SK-N-MC (cell line): ENCODE data around the gene TERF2IP.

ENCODE experiments used
- EZH2 ChIP-seq: fragments of 200-600 bp; sonication (generic); IDR thresholded peaks from one replicate; pipeline ENCODE4 v1.6.1; 2017; ENCODE audit warnings: antibody characterized with exemption
- POLR2AphosphoS5 ChIP-seq: IDR thresholded peaks from 2 replicates; pipeline ENCODE4 v1.6.1; 2012; ENCODE audit warnings: mild to moderate bottlenecking, low read depth, low read length, borderline replicate concordance

DNA sequence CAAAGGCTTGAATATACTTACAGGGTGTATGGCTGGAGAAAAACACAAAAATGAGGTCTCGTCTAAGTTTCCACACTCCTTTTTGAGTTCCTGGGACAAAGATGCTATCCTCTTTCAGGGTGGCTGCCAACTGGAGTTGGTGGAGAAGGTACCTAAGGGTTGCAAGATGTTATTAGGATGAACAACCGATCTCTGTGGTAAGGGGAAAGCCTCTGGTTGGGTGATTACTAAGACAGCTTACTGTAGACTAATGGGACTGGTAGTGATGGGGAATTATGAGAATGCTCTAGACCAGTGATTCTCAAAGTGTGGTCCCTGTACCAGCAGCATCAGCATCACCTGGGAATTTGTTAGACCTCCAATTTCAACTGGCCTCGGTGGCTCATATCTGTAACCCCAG lies 30.5 kb upstream of the TERF2IP start:
- TF ChIP-seq POLR2AphosphoS5: no peak
- TF ChIP-seq EZH2: no peak
